ENCODE data around the gene SMR3B.

DNA sequence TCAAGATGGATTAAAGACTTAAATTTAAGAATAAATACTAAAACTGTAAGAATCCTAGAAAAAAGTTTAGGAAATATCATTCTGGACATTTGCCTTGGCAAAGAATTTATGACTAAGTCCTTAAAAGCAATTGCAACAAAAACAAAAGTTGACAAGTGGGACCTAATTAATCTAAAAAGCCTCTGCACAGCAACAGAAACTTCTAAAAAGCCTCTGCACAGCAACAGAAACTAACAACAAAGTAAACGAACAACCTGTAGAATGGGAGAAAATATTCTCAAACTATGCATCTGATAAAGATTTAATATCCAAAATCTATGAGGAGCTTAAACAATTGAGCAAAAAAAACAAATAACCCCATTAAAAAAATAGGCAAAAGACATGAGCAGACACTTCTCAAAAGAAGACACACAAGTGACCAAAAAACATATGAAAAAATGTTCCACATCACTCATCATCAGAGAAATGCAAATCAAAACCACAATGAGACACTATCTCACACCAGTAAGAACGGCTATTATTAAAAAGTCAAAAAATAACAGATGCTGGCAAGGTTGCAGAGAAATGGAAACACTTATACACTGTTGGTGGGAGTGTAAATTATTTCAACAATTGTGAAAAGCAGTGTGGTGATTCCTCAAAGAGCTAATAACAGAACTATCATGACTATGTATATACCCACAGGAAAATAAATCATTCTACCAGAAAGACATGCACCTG lies 9.3 kb downstream of the SMR3B start:
- TF ChIP-seq CTCF (optimal IDR thresholded peaks at IDR 0.05 in 1 of 3, IDR thresholded peaks at IDR 0.05 in 1 of 3, conservative IDR thresholded peaks at IDR 0.05 in 1 of 3; ENCODE audit: extremely low read depth in 1 of 3, insufficient read depth in 2 of 3, low read length in 3 of 3) (no peak), EZH2 (IDR thresholded peaks at IDR 0.05; ENCODE audit: low read length) (no peak)
